Measurements from ENCODE around the gene CCSER2. TPM values are rescaled to one million over a fixed set of nuclear protein-coding genes. Genes with fewer than 3 reads are reported as not detected.

Gene CCSER2
- total RNA-seq, 1 experiment from 2014 or later: 23.1 TPM

DNA sequence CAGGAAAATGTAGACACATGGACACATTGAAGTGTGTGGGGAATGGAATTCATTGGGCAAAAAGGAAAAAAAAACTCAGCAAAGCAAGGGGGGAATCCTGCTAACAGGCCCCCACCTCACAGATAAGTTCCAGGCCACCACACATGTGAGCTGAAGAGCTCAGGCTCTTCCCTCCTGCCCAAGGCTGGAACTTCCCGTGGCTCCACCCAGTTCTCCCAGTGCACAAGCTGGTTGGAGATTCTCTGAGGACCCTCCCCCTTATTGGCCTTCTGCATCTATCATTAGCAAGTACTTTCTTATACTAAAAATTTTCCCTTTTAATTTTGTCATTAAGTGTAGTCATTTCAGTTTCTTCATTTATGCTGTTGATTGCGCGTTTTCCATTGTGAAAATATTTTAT is 190.8 kb downstream of the CCSER2 start:
- Histone ChIP-seq H3K36me3 (ENCODE audit: control insufficient read depth, insufficient read depth, low read length) (no peaks in the 10 kb centered on the region), H3K4me3 (ENCODE audit: low read depth, low read length) (no peak overlapping the region), H3K4me1 (no peaks in the 10 kb centered on the region), H3K27me3 (replicated peaks; ENCODE audit: control insufficient read depth, insufficient read depth, low read length) (no peaks in the 10 kb centered on the region), H3K9me3 (no peaks in the 10 kb centered on the region)
- Mint-ChIP-seq H3K9me3 (ENCODE audit: unreplicated experiment) (no peaks in the 10 kb centered on the region), H3K27ac (ENCODE audit: unreplicated experiment) (no peak overlapping the region), H3K36me3 (ENCODE audit: insufficient read depth, unreplicated experiment) (no peaks in the 10 kb centered on the region), H3K4me3 (ENCODE audit: unreplicated experiment) (no peak overlapping the region), H3K27me3 (ENCODE audit: insufficient read depth, unreplicated experiment) (no peaks in the 10 kb centered on the region), H3K4me1 (ENCODE audit: low read depth, unreplicated experiment) (peaks cover 7% of the 10 kb centered on the region)
- ChIA-PET CTCF (no interaction called here), POLR2A (no interaction called here)
- BruUV-seq (replicated peaks): no TSS peak
- intact Hi-C loops (cut with micrococcal nuclease; ENCODE audit: unreplicated experiment): no loop called here
- TF ChIP-seq, protein P1, sequence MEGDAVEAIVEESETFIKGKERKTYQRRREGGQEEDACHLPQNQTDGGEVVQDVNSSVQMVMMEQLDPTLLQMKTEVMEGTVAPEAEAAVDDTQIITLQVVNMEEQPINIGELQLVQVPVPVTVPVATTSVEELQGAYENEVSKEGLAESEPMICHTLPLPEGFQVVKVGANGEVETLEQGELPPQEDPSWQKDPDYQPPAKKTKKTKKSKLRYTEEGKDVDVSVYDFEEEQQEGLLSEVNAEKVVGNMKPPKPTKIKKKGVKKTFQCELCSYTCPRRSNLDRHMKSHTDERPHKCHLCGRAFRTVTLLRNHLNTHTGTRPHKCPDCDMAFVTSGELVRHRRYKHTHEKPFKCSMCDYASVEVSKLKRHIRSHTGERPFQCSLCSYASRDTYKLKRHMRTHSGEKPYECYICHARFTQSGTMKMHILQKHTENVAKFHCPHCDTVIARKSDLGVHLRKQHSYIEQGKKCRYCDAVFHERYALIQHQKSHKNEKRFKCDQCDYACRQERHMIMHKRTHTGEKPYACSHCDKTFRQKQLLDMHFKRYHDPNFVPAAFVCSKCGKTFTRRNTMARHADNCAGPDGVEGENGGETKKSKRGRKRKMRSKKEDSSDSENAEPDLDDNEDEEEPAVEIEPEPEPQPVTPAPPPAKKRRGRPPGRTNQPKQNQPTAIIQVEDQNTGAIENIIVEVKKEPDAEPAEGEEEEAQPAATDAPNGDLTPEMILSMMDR (IDR thresholded peaks at IDR 0.05; ENCODE audit: insufficient read depth in 1 of 2, low read depth in 1 of 2, low read length in 1 of 2, severe bottlenecking in 1 of 2, unreplicated experiment in 1 of 2): no peak
- no peak for DNase-seq

DNA sequence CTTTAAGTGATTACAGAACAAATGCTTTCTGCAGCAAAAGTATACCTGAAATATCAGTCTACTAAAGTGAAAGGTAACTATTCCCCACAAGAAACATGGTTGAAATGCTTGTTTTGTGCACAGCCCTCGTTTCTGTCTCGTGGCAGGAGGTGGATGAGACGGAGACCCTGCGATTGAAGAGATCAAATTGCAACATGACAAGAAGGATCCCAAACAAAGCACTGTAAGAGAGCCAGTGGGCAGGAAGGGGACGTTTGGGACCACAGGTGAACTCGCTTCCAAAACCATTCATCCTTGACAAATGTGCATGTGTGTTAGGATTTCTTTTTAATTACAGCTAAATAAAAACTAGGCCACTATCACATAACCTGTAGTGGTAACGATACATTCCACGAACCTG is 192.6 kb downstream of the CCSER2 start:
- Mint-ChIP-seq H3K4me3 (ENCODE audit: unreplicated experiment) (no peak overlapping the region), H3K27me3 (ENCODE audit: insufficient read depth, unreplicated experiment) (no peaks in the 10 kb centered on the region), H3K9me3 (ENCODE audit: unreplicated experiment) (peaks cover 12% of the 10 kb centered on the region), H3K27ac (ENCODE audit: unreplicated experiment) (no peak overlapping the region), H3K4me1 (ENCODE audit: low read depth, unreplicated experiment) (peaks cover 7% of the 10 kb centered on the region), H3K36me3 (ENCODE audit: insufficient read depth, unreplicated experiment) (no peaks in the 10 kb centered on the region)
- Histone ChIP-seq H3K4me1 (peaks cover 8% of the 10 kb centered on the region), H3K27me3 (replicated peaks; ENCODE audit: control insufficient read depth, insufficient read depth, low read length) (no peaks in the 10 kb centered on the region), H3K9me3 (peaks cover 3% of the 10 kb centered on the region; the same call in 1 of the 2 replicates), H3K4me3 (ENCODE audit: low read depth, low read length) (no peak overlapping the region), H3K36me3 (ENCODE audit: control insufficient read depth, insufficient read depth, low read length) (no peaks in the 10 kb centered on the region)
- TF ChIP-seq, protein P1 (IDR thresholded peaks at IDR 0.05; ENCODE audit: insufficient read depth in 1 of 2, low read depth in 1 of 2, low read length in 1 of 2, severe bottlenecking in 1 of 2, unreplicated experiment in 1 of 2): no peak
- no TSS peak for BruUV-seq (replicated peaks)
- no peak for DNase-seq
- POLR2A ChIA-PET: no interaction called here
- CTCF ChIA-PET: interaction anchor here (1.0 kb wide), 1 partner anchor 16 kb away, joined by 4 read pairs; no protein-coding TSS in a partner anchor
- intact Hi-C loops (cut with micrococcal nuclease; ENCODE audit: unreplicated experiment): no loop called here

DNA sequence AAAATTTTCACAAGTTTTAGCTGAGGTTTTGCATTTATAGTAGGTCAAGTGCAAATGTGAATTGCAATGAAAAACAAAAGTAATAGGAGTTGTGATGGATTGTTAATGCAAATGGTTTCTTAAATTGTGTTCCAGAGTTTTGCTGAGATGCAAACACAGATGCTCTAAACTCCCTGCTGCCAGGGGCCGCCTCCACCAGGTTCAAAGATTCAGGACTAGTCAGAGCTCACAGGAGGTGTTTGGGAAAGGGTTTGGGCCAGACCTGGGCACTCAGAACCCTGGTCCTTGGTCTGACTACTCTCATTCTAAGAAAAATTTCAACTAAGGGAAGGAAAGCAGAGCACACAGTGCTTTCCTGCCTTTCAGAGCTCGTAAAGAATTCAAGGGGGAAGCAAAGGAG is 193.1 kb downstream of the CCSER2 start:
- H3K27ac Mint-ChIP-seq (ENCODE audit: unreplicated experiment): no peak overlapping the region
- H3K4me1 Mint-ChIP-seq (ENCODE audit: low read depth, unreplicated experiment): peaks cover 7% of the 10 kb centered on the region
- Histone ChIP-seq H3K9me3 (peaks cover 3% of the 10 kb centered on the region; the same call in 1 of the 2 replicates), H3K4me3 (ENCODE audit: low read depth, low read length) (no peak overlapping the region), H3K4me1 (peaks cover 8% of the 10 kb centered on the region), H3K36me3 (ENCODE audit: control insufficient read depth, insufficient read depth, low read length) (no peaks in the 10 kb centered on the region), H3K27me3 (replicated peaks; ENCODE audit: control insufficient read depth, insufficient read depth, low read length) (no peaks in the 10 kb centered on the region)
- H3K36me3 Mint-ChIP-seq (ENCODE audit: insufficient read depth, unreplicated experiment): peaks cover under 1% of the 10 kb centered on the region
- no peaks in the 10 kb centered on the region for H3K27me3 Mint-ChIP-seq (ENCODE audit: insufficient read depth, unreplicated experiment)
- no TSS peak for BruUV-seq (replicated peaks)
- no peak for DNase-seq
- no peak overlapping the region for H3K4me3 Mint-ChIP-seq (ENCODE audit: unreplicated experiment)
- H3K9me3 Mint-ChIP-seq (ENCODE audit: unreplicated experiment): peaks cover 16% of the 10 kb centered on the region
- CTCF ChIA-PET: interaction anchor here (1.0 kb wide), 1 partner anchor 15 kb away, joined by 4 read pairs; no protein-coding TSS in a partner anchor
- POLR2A ChIA-PET: no interaction called here
- TF ChIP-seq, protein P1 (IDR thresholded peaks at IDR 0.05; ENCODE audit: insufficient read depth in 1 of 2, low read depth in 1 of 2, low read length in 1 of 2, severe bottlenecking in 1 of 2, unreplicated experiment in 1 of 2): no peak
- intact Hi-C loops (cut with micrococcal nuclease; ENCODE audit: unreplicated experiment): no loop called here
